Liver (tissue), 9 donors: ENCODE results near the gene TFDP2. TPM values are rescaled to one million over a fixed set of nuclear protein-coding genes. Genes with fewer than 3 reads are reported as not detected.

Experiments used
- DNase-seq: peaks from one replicate; pipeline ENCODE4 v3.0.0-alpha.2; 2017; ENCODE audit warnings: low spot score
- H3K27ac ChIP-seq, 2 donors: one replicate each; pipeline ENCODE4 v1.7.0; 2013; ENCODE audit warnings: inconsistent platforms in 2 of 2, low read length in 2 of 2, control low read depth in 1 of 2, low read depth in 1 of 2, mild to moderate bottlenecking in 1 of 2
- H3K27me3 ChIP-seq, 4 donors: one replicate each; pipeline versions ENCODE4 v1.6.1 to v1.7.0; 2013; ENCODE audit warnings: low read length in 3 of 4, inconsistent platforms in 1 of 4, mild to moderate bottlenecking in 1 of 4, moderate library complexity in 1 of 4; ENCODE audit not compliant: control insufficient read depth in 4 of 4, insufficient read depth in 4 of 4
- H3K36me3 ChIP-seq, 4 donors: one replicate each; pipeline versions ENCODE4 v1.6.1 to v1.7.0; 2013; ENCODE audit warnings: low read length in 3 of 4, mild to moderate bottlenecking in 3 of 4, low read depth in 1 of 4, moderate library complexity in 1 of 4; ENCODE audit not compliant: control insufficient read depth in 4 of 4, insufficient read depth in 3 of 4
- H3K4me1 ChIP-seq, 4 donors: one replicate each; pipeline versions ENCODE4 v1.6.1 to v1.7.0; 2013; ENCODE audit warnings: low read length in 3 of 4, mild to moderate bottlenecking in 3 of 4, moderate library complexity in 1 of 4; ENCODE audit not compliant: control insufficient read depth in 4 of 4, insufficient read depth in 4 of 4
- H3K4me3 ChIP-seq, 3 donors: one replicate each; pipeline versions ENCODE4 v1.6.1 to v1.7.0; 2013; ENCODE audit warnings: low read length in 3 of 3, control low read depth in 1 of 3, low read depth in 1 of 3, mild to moderate bottlenecking in 1 of 3
- H3K9ac ChIP-seq, 2 donors: one replicate each; pipeline ENCODE4 v1.7.0; 2013; ENCODE audit warnings: low read length in 2 of 2, mild to moderate bottlenecking in 2 of 2, moderate library complexity in 2 of 2, control low read depth in 1 of 2, low read depth in 1 of 2
- H3K9me3 ChIP-seq, 4 donors: one replicate each; pipeline versions ENCODE4 v1.6.1 to v1.7.0; 2013; ENCODE audit warnings: low read length in 3 of 4; ENCODE audit not compliant: control insufficient read depth in 4 of 4
- EGR1 ChIP-seq, 2 donors: IDR thresholded peaks; 2 replicates each; pipeline ENCODE4 v1.6.1; 2016 to 2018; ENCODE audit warnings: antibody characterized with exemption in 2 of 2, low read depth in 2 of 2
- FOXA1 ChIP-seq: IDR thresholded peaks from 2 replicates; pipeline ENCODE4 v1.6.1; 2016; ENCODE audit warnings: antibody characterized with exemption
- FOXA2 ChIP-seq: IDR thresholded peaks from 2 replicates; pipeline ENCODE4 v1.6.1; 2016; ENCODE audit warnings: antibody characterized with exemption
- GABPA ChIP-seq, 2 donors: IDR thresholded peaks in 1 of 2; conservative IDR thresholded peaks in 1 of 2; 2 replicates each; pipeline ENCODE4 v1.6.1; 2016; ENCODE audit warnings: antibody characterized with exemption in 2 of 2, mild to moderate bottlenecking in 1 of 2, moderate library complexity in 1 of 2
- HNF4A ChIP-seq, 2 donors: conservative IDR thresholded peaks; 2 replicates each; pipeline ENCODE4 v1.6.1; 2016; ENCODE audit warnings: antibody characterized with exemption in 2 of 2, mild to moderate bottlenecking in 2 of 2
- HNF4G ChIP-seq: IDR thresholded peaks from 2 replicates; pipeline ENCODE4 v1.6.1; 2016; ENCODE audit warnings: antibody characterized with exemption
- JUND ChIP-seq, 2 donors: IDR thresholded peaks; 2 replicates each; pipeline ENCODE4 v1.6.1; 2016; ENCODE audit warnings: antibody characterized with exemption in 2 of 2
- NR2F2 ChIP-seq: IDR thresholded peaks from 2 replicates; pipeline ENCODE4 v1.6.1; 2016; ENCODE audit warnings: antibody characterized with exemption
- RAD21 ChIP-seq, 2 donors: IDR thresholded peaks; 2 replicates each; pipeline ENCODE4 v1.6.1; 2016; ENCODE audit warnings: antibody characterized with exemption in 2 of 2, mild to moderate bottlenecking in 2 of 2
- RXRA ChIP-seq, 2 donors: IDR thresholded peaks; 2 replicates each; pipeline ENCODE4 v1.6.1; 2017 to 2018; ENCODE audit warnings: antibody characterized with exemption in 2 of 2, mild to moderate bottlenecking in 1 of 2
- SP1 ChIP-seq: IDR thresholded peaks from 2 replicates; pipeline ENCODE4 v1.6.1; 2018; ENCODE audit warnings: antibody characterized with exemption, mild to moderate bottlenecking
- TAF1 ChIP-seq: conservative IDR thresholded peaks from 2 replicates; pipeline ENCODE4 v1.6.1; 2016; ENCODE audit warnings: antibody characterized with exemption, mild to moderate bottlenecking
- YY1 ChIP-seq: IDR thresholded peaks from 2 replicates; pipeline ENCODE4 v1.6.1; 2016; ENCODE audit warnings: antibody characterized with exemption, mild to moderate bottlenecking
- WGBS: extraction: QIAGEN DNeasy Blood & Tissue Kit; methylation state at CpG from one replicate; pipeline ENCODE4 v1.1.7; 2013; 5-methylcytosine and 5-hydroxymethylcytosine counted together
- polyA plus RNA-seq, 2 donors: library from polyadenylated mRNA; stranded (reverse) in 1 of 2; unstranded in 1 of 2; fragments of 200-250 nt in 1 of 2; fragments of >200 nt in 1 of 2; fragmentation: Nextera tagmentation in 1 of 2; extraction: Ambion mirVana in 1 of 2; gene quantifications; one replicate each; pipeline versions ENCODE4 v1.2.1 to v1.2.3, GENCODE V29; 2013 to 2015
- total RNA-seq, 2 donors: library from RNA; depleted of rRNA; stranded (reverse); fragments of >200 nt; gene quantifications; one replicate each; pipeline ENCODE4 v1.2.3, GENCODE V29; 2014
- TF ChIP-seq, protein P1 (sequence below): fragments of 150-350 bp; IDR thresholded peaks from 2 replicates; pipeline ENCODE4 v1.5.1; 2017; ENCODE audit warnings: improper control_type of control experiment, low read depth, low read length; ENCODE audit not compliant: missing input control
- TF ChIP-seq, protein P2 (sequence below): IDR thresholded peaks from 2 replicates; pipeline ENCODE4 v1.6.1; 2016; ENCODE audit warnings: antibody characterized with exemption
- TF ChIP-seq, protein P3 (sequence below): IDR thresholded peaks from 2 replicates; pipeline ENCODE4 v1.6.1; 2016; ENCODE audit warnings: antibody characterized with exemption, mild to moderate bottlenecking
- TF ChIP-seq, protein P4 (sequence below): IDR thresholded peaks from 2 replicates; pipeline ENCODE4 v1.6.1; 2016; ENCODE audit warnings: antibody characterized with exemption
- TF ChIP-seq, protein P5 (sequence below): IDR thresholded peaks from 2 replicates; pipeline ENCODE4 v1.6.1; 2016; ENCODE audit warnings: antibody characterized with exemption
- donor health status: healthy.
- donor health status: healthy.
- donor health status: healthy.
- donor health status: healthy.
- donor health status: healthy.

Gene TFDP2
- total and polyA plus RNA-seq, 4 donors, result 8.0 to 52.0 (median 29.7) TPM

DNA sequence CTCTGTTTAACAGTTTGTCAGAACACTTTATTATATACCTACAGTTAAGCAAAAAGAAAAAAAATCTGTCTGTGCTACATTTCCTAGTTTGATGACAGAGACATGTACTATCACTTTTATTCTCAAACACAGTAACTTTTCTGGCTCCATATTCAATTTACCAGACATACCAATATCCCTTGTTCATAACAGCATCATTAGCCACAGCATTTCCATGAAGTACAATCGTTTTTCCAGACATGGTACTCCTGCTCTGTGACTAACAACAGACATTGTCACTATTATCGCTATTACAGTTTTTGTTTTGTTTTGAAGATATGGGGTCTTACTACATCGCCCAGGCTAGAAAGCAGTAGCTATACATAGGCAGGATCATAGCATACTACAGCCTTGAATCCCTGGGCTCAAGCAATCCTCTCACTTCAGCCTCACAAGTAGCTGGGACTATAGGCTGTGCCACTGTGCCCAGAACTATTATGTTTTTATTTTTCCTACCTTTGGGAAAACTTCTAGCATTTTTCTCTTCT lies 14.5 kb downstream of the TFDP2 start:
- WGBS, result 51% methylated on average over 3 of the region's 3 CpGs
- TF ChIP-seq FOXA1 (no peak), SP1 (no peak), TAF1 (no peak), HNF4A (conservative IDR thresholded peaks at IDR 0.05) (no peak), EGR1 (IDR thresholded peaks at IDR 0.05; ENCODE audit: low read depth in 2 of 2) (no peak), HNF4G (no peak), YY1 (no peak), FOXA2 (no peak), JUND (IDR thresholded peaks at IDR 0.05) (no peak), NR2F2 (no peak), RXRA (IDR thresholded peaks at IDR 0.05) (no peak), RAD21 (IDR thresholded peaks at IDR 0.05) (no peak), GABPA (IDR thresholded peaks at IDR 0.05 in 1 of 2, conservative IDR thresholded peaks at IDR 0.05 in 1 of 2) (no peak)
- TF ChIP-seq, protein P1, sequence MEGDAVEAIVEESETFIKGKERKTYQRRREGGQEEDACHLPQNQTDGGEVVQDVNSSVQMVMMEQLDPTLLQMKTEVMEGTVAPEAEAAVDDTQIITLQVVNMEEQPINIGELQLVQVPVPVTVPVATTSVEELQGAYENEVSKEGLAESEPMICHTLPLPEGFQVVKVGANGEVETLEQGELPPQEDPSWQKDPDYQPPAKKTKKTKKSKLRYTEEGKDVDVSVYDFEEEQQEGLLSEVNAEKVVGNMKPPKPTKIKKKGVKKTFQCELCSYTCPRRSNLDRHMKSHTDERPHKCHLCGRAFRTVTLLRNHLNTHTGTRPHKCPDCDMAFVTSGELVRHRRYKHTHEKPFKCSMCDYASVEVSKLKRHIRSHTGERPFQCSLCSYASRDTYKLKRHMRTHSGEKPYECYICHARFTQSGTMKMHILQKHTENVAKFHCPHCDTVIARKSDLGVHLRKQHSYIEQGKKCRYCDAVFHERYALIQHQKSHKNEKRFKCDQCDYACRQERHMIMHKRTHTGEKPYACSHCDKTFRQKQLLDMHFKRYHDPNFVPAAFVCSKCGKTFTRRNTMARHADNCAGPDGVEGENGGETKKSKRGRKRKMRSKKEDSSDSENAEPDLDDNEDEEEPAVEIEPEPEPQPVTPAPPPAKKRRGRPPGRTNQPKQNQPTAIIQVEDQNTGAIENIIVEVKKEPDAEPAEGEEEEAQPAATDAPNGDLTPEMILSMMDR, result no peak
- TF ChIP-seq, protein P2, sequence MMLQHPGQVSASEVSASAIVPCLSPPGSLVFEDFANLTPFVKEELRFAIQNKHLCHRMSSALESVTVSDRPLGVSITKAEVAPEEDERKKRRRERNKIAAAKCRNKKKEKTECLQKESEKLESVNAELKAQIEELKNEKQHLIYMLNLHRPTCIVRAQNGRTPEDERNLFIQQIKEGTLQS, result no peak
- TF ChIP-seq, protein P3, sequence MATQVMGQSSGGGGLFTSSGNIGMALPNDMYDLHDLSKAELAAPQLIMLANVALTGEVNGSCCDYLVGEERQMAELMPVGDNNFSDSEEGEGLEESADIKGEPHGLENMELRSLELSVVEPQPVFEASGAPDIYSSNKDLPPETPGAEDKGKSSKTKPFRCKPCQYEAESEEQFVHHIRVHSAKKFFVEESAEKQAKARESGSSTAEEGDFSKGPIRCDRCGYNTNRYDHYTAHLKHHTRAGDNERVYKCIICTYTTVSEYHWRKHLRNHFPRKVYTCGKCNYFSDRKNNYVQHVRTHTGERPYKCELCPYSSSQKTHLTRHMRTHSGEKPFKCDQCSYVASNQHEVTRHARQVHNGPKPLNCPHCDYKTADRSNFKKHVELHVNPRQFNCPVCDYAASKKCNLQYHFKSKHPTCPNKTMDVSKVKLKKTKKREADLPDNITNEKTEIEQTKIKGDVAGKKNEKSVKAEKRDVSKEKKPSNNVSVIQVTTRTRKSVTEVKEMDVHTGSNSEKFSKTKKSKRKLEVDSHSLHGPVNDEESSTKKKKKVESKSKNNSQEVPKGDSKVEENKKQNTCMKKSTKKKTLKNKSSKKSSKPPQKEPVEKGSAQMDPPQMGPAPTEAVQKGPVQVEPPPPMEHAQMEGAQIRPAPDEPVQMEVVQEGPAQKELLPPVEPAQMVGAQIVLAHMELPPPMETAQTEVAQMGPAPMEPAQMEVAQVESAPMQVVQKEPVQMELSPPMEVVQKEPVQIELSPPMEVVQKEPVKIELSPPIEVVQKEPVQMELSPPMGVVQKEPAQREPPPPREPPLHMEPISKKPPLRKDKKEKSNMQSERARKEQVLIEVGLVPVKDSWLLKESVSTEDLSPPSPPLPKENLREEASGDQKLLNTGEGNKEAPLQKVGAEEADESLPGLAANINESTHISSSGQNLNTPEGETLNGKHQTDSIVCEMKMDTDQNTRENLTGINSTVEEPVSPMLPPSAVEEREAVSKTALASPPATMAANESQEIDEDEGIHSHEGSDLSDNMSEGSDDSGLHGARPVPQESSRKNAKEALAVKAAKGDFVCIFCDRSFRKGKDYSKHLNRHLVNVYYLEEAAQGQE, result no peak
- TF ChIP-seq, protein P4, sequence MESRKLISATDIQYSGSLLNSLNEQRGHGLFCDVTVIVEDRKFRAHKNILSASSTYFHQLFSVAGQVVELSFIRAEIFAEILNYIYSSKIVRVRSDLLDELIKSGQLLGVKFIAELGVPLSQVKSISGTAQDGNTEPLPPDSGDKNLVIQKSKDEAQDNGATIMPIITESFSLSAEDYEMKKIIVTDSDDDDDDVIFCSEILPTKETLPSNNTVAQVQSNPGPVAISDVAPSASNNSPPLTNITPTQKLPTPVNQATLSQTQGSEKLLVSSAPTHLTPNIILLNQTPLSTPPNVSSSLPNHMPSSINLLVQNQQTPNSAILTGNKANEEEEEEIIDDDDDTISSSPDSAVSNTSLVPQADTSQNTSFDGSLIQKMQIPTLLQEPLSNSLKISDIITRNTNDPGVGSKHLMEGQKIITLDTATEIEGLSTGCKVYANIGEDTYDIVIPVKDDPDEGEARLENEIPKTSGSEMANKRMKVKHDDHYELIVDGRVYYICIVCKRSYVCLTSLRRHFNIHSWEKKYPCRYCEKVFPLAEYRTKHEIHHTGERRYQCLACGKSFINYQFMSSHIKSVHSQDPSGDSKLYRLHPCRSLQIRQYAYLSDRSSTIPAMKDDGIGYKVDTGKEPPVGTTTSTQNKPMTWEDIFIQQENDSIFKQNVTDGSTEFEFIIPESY, result no peak
- TF ChIP-seq, protein P5, sequence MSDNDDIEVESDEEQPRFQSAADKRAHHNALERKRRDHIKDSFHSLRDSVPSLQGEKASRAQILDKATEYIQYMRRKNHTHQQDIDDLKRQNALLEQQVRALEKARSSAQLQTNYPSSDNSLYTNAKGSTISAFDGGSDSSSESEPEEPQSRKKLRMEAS, result no peak

More for the DNA sequence above, 14.5 kb downstream of the TFDP2 start:
- H3K9me3 ChIP-seq, result no peaks in the 10 kb centered on the region
- no peak for DNase-seq
- no peak overlapping the region for H3K9ac ChIP-seq
- H3K4me3 ChIP-seq, result no peak overlapping the region
- no peaks in the 10 kb centered on the region for H3K4me1 ChIP-seq
- no peak overlapping the region for H3K27ac ChIP-seq
- no peaks in the 10 kb centered on the region for H3K36me3 ChIP-seq
- H3K27me3 ChIP-seq, result no peaks in the 10 kb centered on the region
